ENCODE data around the gene KLRB1.
"Not testable (repeated sequence)": the region's sequence is repeated elsewhere in the genome, so short reads cannot be mapped to it uniquely, and the experiment has no call there.

- TF ChIP-seq PKNOX1 (IDR thresholded peaks at IDR 0.05); HDGF (IDR thresholded peaks at IDR 0.05; ENCODE audit: borderline replicate concordance); TARDBP (IDR thresholded peaks at IDR 0.05); SUZ12 (IDR thresholded peaks at IDR 0.05); FOXM1 (IDR thresholded peaks at IDR 0.05; ENCODE audit: borderline replicate concordance); LEF1 (IDR thresholded peaks at IDR 0.05; ENCODE audit: borderline replicate concordance); ELF4 (IDR thresholded peaks at IDR 0.05); ZNF384 (IDR thresholded peaks at IDR 0.05): not testable (repeated sequence)
Observed at GRCh38 chr12:9562841-9563453, 44.8 kb downstream of the KLRB1 start.

Data from HEK293T (cell line).